CD4-positive, alpha-beta memory T cell (primary cell): Measurements from ENCODE around the gene HSPBP1. TPM values are rescaled to one million over a fixed set of nuclear protein-coding genes. Genes with fewer than 3 reads are reported as not detected.

Experiments
- CTCF ChIA-PET: fragments of 350-600 bp; sonication (Branson Sonifier 250); formaldehyde crosslinking; loops from one replicate; lab custom pipeline; 2021; ENCODE audit warnings: inconsistent platforms; ENCODE audit not compliant: partially characterized antibody; lab: Charles Lee
- POLR2A ChIA-PET: fragments of 350-600 bp; sonication (Branson Sonifier 250); formaldehyde crosslinking; loops from one replicate; lab custom pipeline; 2021; ENCODE audit not compliant: partially characterized antibody; lab: Charles Lee
- DNase-seq, 5 donors: peaks; one replicate each; pipeline versions ENCODE4 v3.0.0 to v3.0.0-alpha.2; 2020 to 2022; ENCODE audit warnings: mixed read lengths in 1 of 5
- H3K27ac ChIP-seq: one replicate; pipeline ENCODE4 v1.7.0; 2013; ENCODE audit warnings: low read depth, low read length
- H3K27me3 ChIP-seq: 2 replicates; pipeline ENCODE4 v1.7.0; 2013; ENCODE audit warnings: mild to moderate bottlenecking, low read length, moderate library complexity; ENCODE audit not compliant: insufficient read depth
- H3K36me3 ChIP-seq: 2 replicates; pipeline ENCODE4 v1.7.0; 2013; ENCODE audit warnings: mild to moderate bottlenecking, low read length, moderate library complexity; ENCODE audit not compliant: insufficient read depth
- H3K4me1 ChIP-seq: 2 replicates; pipeline ENCODE4 v1.7.0; 2013; ENCODE audit warnings: mild to moderate bottlenecking, low read length, moderate library complexity; ENCODE audit not compliant: insufficient read depth
- H3K4me3 ChIP-seq, 2 donors: one replicate each; pipeline ENCODE4 v1.7.0; 2013; ENCODE audit warnings: low read length in 2 of 2, mild to moderate bottlenecking in 1 of 2
- H3K9me3 ChIP-seq, 2 donors: one replicate each; pipeline ENCODE4 v1.7.0; 2013; ENCODE audit warnings: low read length in 2 of 2, control low read depth in 1 of 2; ENCODE audit not compliant: control insufficient read depth in 1 of 2
- H3K27ac Mint-ChIP-seq, 7 donors: one replicate each; pipeline ENCODE4 v1.8.0; 2020 to 2021; ENCODE audit warnings: mixed read lengths in 7 of 7, mild to moderate bottlenecking in 6 of 7, inconsistent platforms in 3 of 7, moderate library complexity in 3 of 7
- H3K27me3 Mint-ChIP-seq, 2 donors: one replicate each; pipeline ENCODE4 v1.8.0; 2020 to 2021; ENCODE audit warnings: mixed read lengths in 2 of 2
- H3K36me3 Mint-ChIP-seq, 2 donors: one replicate each; pipeline ENCODE4 v1.8.0; 2020 to 2021; ENCODE audit warnings: mixed read lengths in 2 of 2, inconsistent platforms in 1 of 2, mild to moderate bottlenecking in 1 of 2
- H3K4me1 Mint-ChIP-seq, 4 donors: one replicate each; pipeline ENCODE4 v1.8.0; 2020 to 2021; ENCODE audit warnings: mixed read lengths in 4 of 4, mild to moderate bottlenecking in 1 of 4
- H3K4me3 Mint-ChIP-seq, 8 donors: one replicate each; pipeline ENCODE4 v1.8.0; 2020 to 2021; ENCODE audit warnings: mixed read lengths in 8 of 8, mild to moderate bottlenecking in 7 of 8, moderate library complexity in 6 of 8, inconsistent platforms in 3 of 8
- H3K9me3 Mint-ChIP-seq, 8 donors: one replicate each; pipeline ENCODE4 v1.8.0; 2020 to 2021; ENCODE audit warnings: mixed read lengths in 8 of 8, mild to moderate bottlenecking in 5 of 8, inconsistent platforms in 3 of 8, moderate library complexity in 1 of 8
- intact Hi-C: fragments of 100-400 bp; cut with micrococcal nuclease; formaldehyde crosslinking; loops from one replicate; pipeline ENCODE4 v1.15.1; 2023
- polyA plus RNA-seq, 2 donors: library from polyadenylated mRNA; unstranded; fragments of 300-500 nt; fragmentation: Illumina TruSeq; gene quantifications; one replicate each; pipeline ENCODE4 v1.2.3, GENCODE V29; 2021
- total RNA-seq, 2 experiments: library from RNA; stranded (reverse); gene quantifications; one replicate each; pipeline ENCODE4 v1.2.3, GENCODE V29; 2021

HSPBP1 gene
- total and polyA plus RNA-seq, 4 experiments from 2014 or later, result 17.9 to 38.7 (median 27.1) TPM

DNA sequence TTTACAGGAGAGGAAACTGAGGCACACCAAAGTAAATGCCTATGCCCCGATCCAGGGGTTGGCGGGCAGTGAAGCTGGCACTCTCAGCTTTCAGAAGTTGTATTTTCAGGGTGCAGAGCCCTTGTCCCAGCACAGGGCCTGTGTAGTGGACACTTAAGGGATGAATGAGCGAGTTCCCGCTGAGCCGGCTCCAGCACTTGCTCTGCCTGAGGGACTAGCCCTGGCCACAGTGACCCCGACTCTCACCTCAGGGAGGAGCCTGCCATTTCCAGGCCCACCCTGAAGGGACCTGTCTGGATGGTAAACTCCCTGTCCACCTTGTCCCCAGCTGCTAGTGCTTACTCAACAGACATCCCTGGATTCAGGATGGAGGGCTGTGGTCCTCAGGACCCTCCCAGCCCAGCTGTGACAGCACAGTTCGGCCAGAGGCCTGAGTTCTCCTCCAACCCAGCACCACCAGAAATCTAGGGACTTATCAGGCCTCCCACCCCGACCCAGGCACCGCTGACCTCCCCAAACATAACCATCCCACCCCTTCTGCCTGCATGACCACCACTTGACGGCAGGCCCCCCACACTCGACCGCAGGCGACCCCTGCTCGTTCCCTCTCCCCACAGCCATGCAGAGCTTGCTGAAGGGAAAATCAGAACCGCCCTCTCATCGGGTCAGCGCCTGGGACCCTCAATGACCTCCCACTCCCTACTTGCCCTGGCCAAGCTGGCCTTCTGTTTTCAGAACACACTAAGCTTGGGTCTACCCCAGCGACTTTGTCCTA, 29.5 kb downstream of the HSPBP1 start:
- no peak for DNase-seq
- peak overlapping the region; percentile 61 for H3K27ac ChIP-seq
- POLR2A ChIA-PET, result interaction anchor here (1.0 to 2.2 kb wide), 5 partner anchors 9 to 392 kb away, joined by 3 to 8 read pairs (median 4); partner anchors contain the start of genes HSPBP1, PPP6R1 and TMEM238
- peaks cover 79% of the 10 kb centered on the region for H3K4me1 ChIP-seq
- intact Hi-C loops, result loop anchor here (10.0 kb wide), 1 partner anchor 384 kb away; no protein-coding TSS in a partner anchor
- Mint-ChIP-seq H3K4me3 (peak overlapping the region in 7 of 8 donors; percentile 57 to 93 (median 85)), H3K9me3 (no peaks in the 10 kb centered on the region), H3K36me3 (peaks cover 15 to 32% of the 10 kb centered on the region in 2 donors), H3K27ac (peak overlapping the region; percentile 95 to 98 (median 97)), H3K27me3 (no peaks in the 10 kb centered on the region), H3K4me1 (peaks cover 37 to 75% (median 52%) of the 10 kb centered on the region in 4 donors)
- no peak overlapping the region for H3K4me3 ChIP-seq
- peaks cover 14% of the 10 kb centered on the region for H3K36me3 ChIP-seq
- CTCF ChIA-PET, result interaction anchor here (1.3 kb wide), 1 partner anchor 41 kb away, joined by 3 read pairs; no protein-coding TSS in a partner anchor
- no peaks in the 10 kb centered on the region for H3K27me3 ChIP-seq
- H3K9me3 ChIP-seq, result no peaks in the 10 kb centered on the region

DNA sequence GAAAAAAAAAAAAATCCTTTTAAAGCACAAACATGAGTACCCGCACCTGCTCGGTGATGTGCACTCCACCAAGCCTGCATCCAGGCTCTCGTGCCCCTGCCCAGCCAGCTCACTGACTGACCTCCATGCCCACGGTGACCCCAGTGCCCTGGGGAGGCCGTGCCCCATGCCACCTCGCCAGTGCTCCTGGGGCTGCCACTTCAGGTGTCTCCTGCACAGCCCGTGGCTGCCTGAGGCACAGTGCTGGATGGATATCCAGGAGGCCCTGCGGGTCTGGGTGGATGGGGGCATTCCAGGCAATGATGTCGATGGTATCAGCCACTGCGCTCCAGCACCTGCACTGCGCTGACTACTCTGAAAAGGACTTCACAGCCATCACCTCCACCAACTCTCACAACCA, 30.1 kb downstream of the HSPBP1 start:
- intact Hi-C loops, result loop anchor here (10.0 kb wide), 1 partner anchor 385 kb away; no protein-coding TSS in a partner anchor
- no peaks in the 10 kb centered on the region for H3K9me3 Mint-ChIP-seq
- H3K27ac ChIP-seq, result no peak overlapping the region

DNA sequence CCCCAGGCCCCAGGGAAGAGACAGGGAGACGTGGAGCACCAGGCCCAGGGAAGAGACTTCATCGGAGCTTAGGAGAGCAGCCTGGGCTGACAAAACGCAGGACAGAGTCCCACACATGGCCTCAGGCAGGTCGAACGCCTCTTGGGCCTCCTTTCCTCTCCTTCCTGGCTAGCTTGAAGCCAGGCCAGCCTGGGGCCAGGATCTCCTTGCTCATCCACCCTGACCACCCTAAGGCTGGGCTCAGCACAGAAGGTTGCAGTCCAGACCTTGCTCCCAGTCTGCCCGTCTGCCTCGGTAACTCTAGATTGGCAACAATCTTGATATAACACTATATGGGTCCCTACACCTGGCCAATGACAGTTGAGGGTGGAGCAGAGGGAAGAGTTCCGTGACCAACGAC, 31.2 kb downstream of the HSPBP1 start:
- no peaks in the 10 kb centered on the region for H3K9me3 ChIP-seq
- Mint-ChIP-seq H3K36me3 (peaks cover 25 to 36% of the 10 kb centered on the region in 2 donors), H3K9me3 (no peaks in the 10 kb centered on the region), H3K4me1 (peaks cover 31 to 57% (median 41%) of the 10 kb centered on the region in 4 donors), H3K27me3 (no peaks in the 10 kb centered on the region), H3K4me3 (peak overlapping the region in 5 of 8 donors; percentile 25 to 43 (median 36)), H3K27ac (peak overlapping the region in 5 of 7 donors; percentile 10 to 85 (median 63))
- no peaks in the 10 kb centered on the region for H3K27me3 ChIP-seq
- H3K4me3 ChIP-seq, result no peak overlapping the region
- peaks cover 64% of the 10 kb centered on the region for H3K4me1 ChIP-seq
- H3K27ac ChIP-seq, result no peak overlapping the region
- no peak for DNase-seq
- CTCF ChIA-PET, result no interaction called here
- intact Hi-C loops, result no loop called here
- POLR2A ChIA-PET, result interaction anchor here (1.2 to 1.3 kb wide), 2 partner anchors 11 to 131 kb away, joined by 3 to 5 read pairs; partner anchors contain the start of genes PPP1R12C and PPP6R1
- peaks cover 32% of the 10 kb centered on the region for H3K36me3 ChIP-seq

More for the DNA sequence above, 30.1 kb downstream of the HSPBP1 start:
- Histone ChIP-seq H3K4me1 (peaks cover 73% of the 10 kb centered on the region), H3K36me3 (peaks cover 21% of the 10 kb centered on the region), H3K9me3 (no peaks in the 10 kb centered on the region), H3K4me3 (no peak overlapping the region), H3K27me3 (no peaks in the 10 kb centered on the region)
- H3K27me3 Mint-ChIP-seq, result no peaks in the 10 kb centered on the region
- ChIA-PET CTCF (no interaction called here), POLR2A (interaction anchor here (1.0 to 1.2 kb wide), 2 partner anchors 9 kb away, joined by 3 to 4 read pairs; partner anchors contain the start of gene PPP6R1)
- H3K27ac Mint-ChIP-seq, result no peak overlapping the region
- H3K4me1 Mint-ChIP-seq, result peaks cover 36 to 69% (median 48%) of the 10 kb centered on the region in 4 donors
- H3K4me3 Mint-ChIP-seq, result peak overlapping the region in 1 of 8 donors; percentile 17
- no peak for DNase-seq
- peaks cover 16 to 33% of the 10 kb centered on the region in 2 donors for H3K36me3 Mint-ChIP-seq

DNA sequence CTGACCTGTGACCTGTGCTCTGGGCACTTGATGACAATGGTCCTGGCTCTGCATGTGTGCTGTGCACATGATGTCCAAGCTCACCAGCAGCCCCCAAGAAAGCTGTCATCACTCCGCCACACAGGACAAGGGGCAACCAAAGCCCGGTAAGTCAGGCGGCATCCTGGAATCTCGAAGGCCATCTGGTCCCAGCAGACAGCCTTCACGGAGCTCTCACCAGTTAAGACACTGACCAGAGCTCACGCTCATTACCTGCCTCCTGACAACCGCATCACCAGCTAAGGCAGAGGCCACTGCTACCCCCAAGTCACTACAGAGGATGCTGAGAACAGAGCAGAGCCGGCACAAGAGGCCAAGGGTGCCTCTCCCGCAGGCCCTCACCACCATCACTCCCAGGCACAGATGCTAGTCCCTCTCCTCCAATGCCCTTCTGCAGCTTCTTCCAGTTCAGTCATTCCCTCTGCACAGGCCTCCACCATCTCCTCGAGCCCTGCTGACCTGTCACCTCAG, 31.7 kb downstream of the HSPBP1 start:
- no peaks in the 10 kb centered on the region for H3K9me3 ChIP-seq
- ChIA-PET POLR2A (interaction anchor here (1.2 to 1.3 kb wide), 2 partner anchors 11 to 131 kb away, joined by 3 to 5 read pairs; partner anchors contain the start of genes PPP1R12C and PPP6R1), CTCF (interaction anchor here (0.6 kb wide), 1 partner anchor 70 kb away, joined by 3 read pairs; no protein-coding TSS in a partner anchor)
- no peaks in the 10 kb centered on the region for H3K27me3 ChIP-seq
- no peak overlapping the region for H3K4me3 ChIP-seq
- no peak overlapping the region for H3K27ac ChIP-seq
- H3K4me1 Mint-ChIP-seq, result peaks cover 26 to 53% (median 37%) of the 10 kb centered on the region in 4 donors
- peaks cover 25 to 38% of the 10 kb centered on the region in 2 donors for H3K36me3 Mint-ChIP-seq
- H3K27ac Mint-ChIP-seq, result peak overlapping the region in 6 of 7 donors; percentile 19 to 85 (median 64)
- intact Hi-C loops, result no loop called here
- peaks cover 36% of the 10 kb centered on the region for H3K36me3 ChIP-seq
- no peaks in the 10 kb centered on the region for H3K9me3 Mint-ChIP-seq
- H3K27me3 Mint-ChIP-seq, result no peaks in the 10 kb centered on the region
- no peak for DNase-seq
- H3K4me3 Mint-ChIP-seq, result peak overlapping the region in 2 of 8 donors; percentile 26 to 43
- H3K4me1 ChIP-seq, result peaks cover 59% of the 10 kb centered on the region

DNA sequence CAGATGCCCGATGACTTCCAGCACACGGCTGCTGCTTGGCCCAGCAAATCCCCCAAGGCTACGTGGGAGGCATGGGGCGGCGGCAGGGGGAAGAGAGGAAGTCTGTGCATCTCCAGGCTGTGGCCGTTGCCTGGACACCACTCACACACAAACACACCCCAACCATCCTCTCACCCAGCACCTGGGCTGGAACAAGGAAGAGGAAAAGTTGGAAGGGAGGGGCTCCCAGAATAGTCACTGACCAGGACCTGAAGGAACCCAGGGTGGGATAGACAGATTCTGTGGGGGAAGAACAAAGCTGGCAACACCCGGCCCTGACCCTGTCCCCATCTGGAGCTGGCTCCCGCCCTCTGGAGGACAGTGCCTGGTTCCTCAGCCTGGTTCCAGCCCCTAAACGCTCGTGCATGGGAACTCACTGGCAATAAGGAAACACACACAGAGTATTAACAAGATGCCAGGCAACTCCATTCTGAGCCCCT, 32.2 kb downstream of the HSPBP1 start:
- no peaks in the 10 kb centered on the region for H3K27me3 Mint-ChIP-seq
- peaks cover 28 to 41% of the 10 kb centered on the region in 2 donors for H3K36me3 Mint-ChIP-seq
- no peak overlapping the region for H3K27ac Mint-ChIP-seq
- H3K4me3 Mint-ChIP-seq, result no peak overlapping the region
- Histone ChIP-seq H3K4me3 (no peak overlapping the region), H3K27me3 (no peaks in the 10 kb centered on the region), H3K27ac (no peak overlapping the region), H3K36me3 (peaks cover 39% of the 10 kb centered on the region), H3K4me1 (peaks cover 54% of the 10 kb centered on the region), H3K9me3 (no peaks in the 10 kb centered on the region)
- CTCF ChIA-PET, result interaction anchor here (0.6 kb wide), 1 partner anchor 69 kb away, joined by 3 read pairs; no protein-coding TSS in a partner anchor
- no peak for DNase-seq
- peaks cover 23 to 50% (median 36%) of the 10 kb centered on the region in 4 donors for H3K4me1 Mint-ChIP-seq
- H3K9me3 Mint-ChIP-seq, result no peaks in the 10 kb centered on the region
- POLR2A ChIA-PET, result interaction anchor here (1.3 kb wide), 1 partner anchor 12 kb away, joined by 5 read pairs; the partner anchor contains the start of gene PPP6R1
- intact Hi-C loops, result no loop called here

DNA sequence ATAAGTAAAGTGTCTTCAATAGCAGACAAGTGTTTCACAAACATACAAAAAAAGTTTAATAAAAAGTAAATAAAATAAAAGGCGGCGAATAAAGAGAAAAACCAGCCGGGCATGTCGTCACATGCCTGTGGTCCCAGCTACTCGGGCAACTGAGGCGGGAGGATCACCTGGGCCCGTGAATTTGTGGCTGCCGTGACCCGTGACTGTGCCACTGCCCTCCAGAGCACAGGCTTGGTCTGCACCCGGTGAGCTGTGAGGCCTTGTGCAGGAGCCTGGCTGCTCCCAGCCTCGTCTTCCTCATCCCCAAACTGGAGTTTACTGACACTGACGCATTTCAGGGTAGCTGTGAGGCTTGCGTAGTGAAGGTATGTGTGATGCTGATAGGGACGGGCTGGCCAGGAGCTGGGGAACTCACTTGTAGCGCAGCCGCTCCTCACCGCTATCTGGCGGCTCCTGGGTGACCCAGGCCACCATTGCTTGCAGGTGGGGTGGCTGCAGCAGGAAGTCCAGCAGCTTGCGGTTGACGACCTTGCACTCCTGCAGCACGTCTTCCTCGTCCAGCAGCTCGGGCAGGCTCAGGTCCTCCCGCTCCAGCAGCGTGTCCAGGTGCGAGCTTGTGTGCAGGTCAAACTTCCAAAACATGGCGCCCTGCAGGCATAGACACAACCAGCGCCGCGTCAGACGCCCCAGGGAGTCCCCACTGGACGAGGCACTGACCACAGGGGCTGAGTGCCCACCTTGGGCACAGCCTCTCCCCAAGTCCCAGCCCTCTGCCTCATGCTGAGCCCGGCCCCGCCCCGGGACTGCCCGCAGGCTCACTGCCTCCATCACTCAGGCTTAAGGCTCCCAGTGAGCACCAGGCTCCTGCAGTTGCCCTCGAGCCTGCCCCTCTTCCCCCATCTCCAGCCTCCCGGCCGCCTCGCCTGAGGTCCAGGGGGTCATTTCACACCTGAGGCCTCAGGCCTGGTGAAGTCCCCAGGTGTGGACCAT, 33.2 kb downstream of the HSPBP1 start:
- no peaks in the 10 kb centered on the region for H3K9me3 ChIP-seq
- H3K27ac Mint-ChIP-seq, result no peak overlapping the region
- no peak overlapping the region for H3K27ac ChIP-seq
- H3K4me3 Mint-ChIP-seq, result no peak overlapping the region
- POLR2A ChIA-PET, result interaction anchor here (1.9 kb wide), 1 partner anchor 9 kb away, joined by 9 read pairs; no protein-coding TSS in a partner anchor
- H3K36me3 ChIP-seq, result peaks cover 48% of the 10 kb centered on the region
- H3K27me3 Mint-ChIP-seq, result no peaks in the 10 kb centered on the region
- peaks cover 21 to 42% (median 29%) of the 10 kb centered on the region in 4 donors for H3K4me1 Mint-ChIP-seq
- H3K9me3 Mint-ChIP-seq, result no peaks in the 10 kb centered on the region
- no peak for DNase-seq
- CTCF ChIA-PET, result no interaction called here
- no peaks in the 10 kb centered on the region for H3K27me3 ChIP-seq
- intact Hi-C loops, result no loop called here
- no peak overlapping the region for H3K4me3 ChIP-seq
- peaks cover 31 to 42% of the 10 kb centered on the region in 2 donors for H3K36me3 Mint-ChIP-seq
- peaks cover 45% of the 10 kb centered on the region for H3K4me1 ChIP-seq
